Fibroblast of lung (primary cell): ENCODE measurements around the gene RPL22.

Source experiments
- EZH2 ChIP-seq: IDR thresholded peaks from 2 replicates; pipeline ENCODE4 v1.5.1; 2012; ENCODE audit warnings: low read length, control low read depth, mild to moderate bottlenecking; ENCODE audit errors: missing control alignments
- TF ChIP-seq, protein P1 (sequence below), 2 donors: IDR thresholded peaks in 1 of 2; conservative IDR thresholded peaks in 1 of 2; 1 replicate in 1 of 2; 2 replicates in 1 of 2; pipeline ENCODE4 v1.5.1; 2011 to 2012; ENCODE audit warnings: low read length in 2 of 2, control low read depth in 1 of 2, inconsistent platforms in 1 of 2, low read depth in 1 of 2, mild to moderate bottlenecking in 1 of 2

DNA sequence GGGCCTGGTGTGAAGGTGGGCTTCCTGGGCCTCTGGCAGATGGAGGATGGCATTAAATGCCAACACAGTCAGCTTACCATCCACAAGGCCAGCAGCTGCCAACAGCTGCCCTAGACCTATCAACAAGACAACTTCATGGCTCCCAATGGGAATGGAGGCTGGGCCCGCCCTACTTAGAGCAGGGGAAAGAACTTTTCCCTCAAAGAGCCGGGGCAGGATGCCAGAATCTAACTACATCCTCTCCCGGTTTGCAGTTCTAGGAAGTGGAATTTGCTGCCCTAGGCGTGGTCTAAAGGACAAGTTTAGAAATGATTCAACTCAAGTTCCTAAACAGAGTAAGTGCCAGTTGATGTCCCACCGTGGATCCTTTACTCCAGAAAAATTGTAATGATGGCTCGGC lies 23.2 kb upstream of the RPL22 start:
- TF ChIP-seq, protein P1, sequence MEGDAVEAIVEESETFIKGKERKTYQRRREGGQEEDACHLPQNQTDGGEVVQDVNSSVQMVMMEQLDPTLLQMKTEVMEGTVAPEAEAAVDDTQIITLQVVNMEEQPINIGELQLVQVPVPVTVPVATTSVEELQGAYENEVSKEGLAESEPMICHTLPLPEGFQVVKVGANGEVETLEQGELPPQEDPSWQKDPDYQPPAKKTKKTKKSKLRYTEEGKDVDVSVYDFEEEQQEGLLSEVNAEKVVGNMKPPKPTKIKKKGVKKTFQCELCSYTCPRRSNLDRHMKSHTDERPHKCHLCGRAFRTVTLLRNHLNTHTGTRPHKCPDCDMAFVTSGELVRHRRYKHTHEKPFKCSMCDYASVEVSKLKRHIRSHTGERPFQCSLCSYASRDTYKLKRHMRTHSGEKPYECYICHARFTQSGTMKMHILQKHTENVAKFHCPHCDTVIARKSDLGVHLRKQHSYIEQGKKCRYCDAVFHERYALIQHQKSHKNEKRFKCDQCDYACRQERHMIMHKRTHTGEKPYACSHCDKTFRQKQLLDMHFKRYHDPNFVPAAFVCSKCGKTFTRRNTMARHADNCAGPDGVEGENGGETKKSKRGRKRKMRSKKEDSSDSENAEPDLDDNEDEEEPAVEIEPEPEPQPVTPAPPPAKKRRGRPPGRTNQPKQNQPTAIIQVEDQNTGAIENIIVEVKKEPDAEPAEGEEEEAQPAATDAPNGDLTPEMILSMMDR (conservative IDR thresholded peaks at IDR 0.05 in 1 of 2, IDR thresholded peaks at IDR 0.05 in 1 of 2; ENCODE audit: low read depth in 1 of 2, low read length in 2 of 2) = no peak
- no peak for TF ChIP-seq EZH2
